Superior temporal gyrus (tissue), 1 donor: ENCODE measurements around the gene MAN1B1.

Experiments used
- DNase-seq: peaks from one replicate; pipeline ENCODE4 v3.0.0-alpha.2; 2016; ENCODE audit errors: extremely low spot score

Gene MAN1B1

GRCh38 chr9:137086531-137087408 lies at the start of gene MAN1B1:
Gene MAN1B1, plus strand, starts transcription at chr9:137086985. Its CDS starts 15 bp downstream, at chr9:137087000.
- DNase-seq = peak; percentile 97

GRCh38 chr9:137037035-137037434 lies 49.8 kb upstream of the MAN1B1 start:
- no peak for DNase-seq

- DNase-seq = no peak
Observed at GRCh38 chr9:137037483-137037882, 49.3 kb upstream of the MAN1B1 start.

GRCh38 chr9:137038916-137039315 lies 47.9 kb upstream of the MAN1B1 start:
- DNase-seq = no peak

- no peak for DNase-seq
Observed at GRCh38 chr9:137039611-137040366, 47.0 kb upstream of the MAN1B1 start.

- no peak for DNase-seq
Observed at GRCh38 chr9:137040568-137040967, 46.2 kb upstream of the MAN1B1 start.

- DNase-seq = no peak
Observed at GRCh38 chr9:137041124-137041523, 45.7 kb upstream of the MAN1B1 start.

GRCh38 chr9:137042751-137043727 lies 43.7 kb upstream of the MAN1B1 start:
- no peak for DNase-seq

- no peak for DNase-seq
Observed at GRCh38 chr9:137044037-137044436, 42.7 kb upstream of the MAN1B1 start.

- no peak for DNase-seq
Observed at GRCh38 chr9:137044502-137045177, 42.1 kb upstream of the MAN1B1 start.

- peak; percentile 29 for DNase-seq
Observed at GRCh38 chr9:137045294-137046087, 41.3 kb upstream of the MAN1B1 start.

GRCh38 chr9:137046088-137046787 lies 40.5 kb upstream of the MAN1B1 start, which contains the start of gene NPDC1:
Gene NPDC1, minus strand, starts transcription at chr9:137046177. Its CDS starts 188 bp downstream, at chr9:137045989.
- DNase-seq = peak; percentile 79

GRCh38 chr9:137048655-137049543 lies 37.9 kb upstream of the MAN1B1 start:
- DNase-seq = no peak

GRCh38 chr9:137049544-137050449 lies 37.0 kb upstream of the MAN1B1 start:
- peak; percentile 86 for DNase-seq

GRCh38 chr9:137050570-137050969 lies 36.2 kb upstream of the MAN1B1 start:
- no peak for DNase-seq

- DNase-seq = no peak
Observed at GRCh38 chr9:137051145-137051724, 35.5 kb upstream of the MAN1B1 start.

- no peak for DNase-seq
Observed at GRCh38 chr9:137052293-137052692, 34.5 kb upstream of the MAN1B1 start.
